Transverse colon (tissue), 4 donors: ENCODE measurements around the gene RAPGEF1.

Experiments
- CTCF ChIP-seq, 5 experiments: fragments of 200-600 bp in 3 of 5; fragments of 450-650 bp in 2 of 5; sonication (generic) in 3 of 5; IDR thresholded peaks; 1 replicate in 2 of 5; 2 replicates in 3 of 5; pipeline ENCODE4 v1.5.1; 2016 to 2017; ENCODE audit warnings: antibody characterized with exemption in 5 of 5, inconsistent platforms in 3 of 5, mild to moderate bottlenecking in 2 of 5, moderate library complexity in 1 of 5
- POLR2A ChIP-seq: fragments of 450-650 bp; IDR thresholded peaks from one replicate; pipeline ENCODE4 v1.6.1; 2016; ENCODE audit warnings: antibody characterized with exemption, mild to moderate bottlenecking, moderate library complexity
- POLR2AphosphoS5 ChIP-seq, 3 donors: sonication (generic); formaldehyde crosslinking; IDR thresholded peaks; one replicate each; pipeline ENCODE4 v1.6.1; 2016; ENCODE audit warnings: antibody characterized with exemption in 3 of 3

- no peak for TF ChIP-seq POLR2AphosphoS5 (IDR thresholded peaks at IDR 0.05)
- TF ChIP-seq CTCF (IDR thresholded peaks at IDR 0.05) = no peak
- TF ChIP-seq POLR2A = no peak
Measured at GRCh38 chr9:131663288-131663687, 76.6 kb downstream of the RAPGEF1 start.
